H9 (cell line): Measurements from ENCODE around the gene MBTPS1. TPM values are rescaled to one million over a fixed set of nuclear protein-coding genes. Genes with fewer than 3 reads are reported as not detected.

ENCODE experiments used
- DNase-seq: peaks from one replicate; pipeline ENCODE4 v3.0.0-alpha.2; 2017
- H2AFZ ChIP-seq: one replicate; pipeline ENCODE4 v1.6.1; 2013; ENCODE audit warnings: mild to moderate bottlenecking, low read length, control low read depth, moderate library complexity
- H2AK5ac ChIP-seq: 2 replicates; pipeline ENCODE4 v1.6.1; 2013; ENCODE audit warnings: low read length, control low read depth, mixed read lengths; ENCODE audit not compliant: insufficient read length
- H2BK120ac ChIP-seq: one replicate; pipeline ENCODE4 v1.6.1; 2013; ENCODE audit warnings: low read depth, mild to moderate bottlenecking, low read length, control low read depth, inconsistent platforms; ENCODE audit not compliant: poor library complexity, severe bottlenecking
- H2BK12ac ChIP-seq: 2 replicates; pipeline ENCODE4 v1.6.1; 2013; ENCODE audit warnings: low read length, control low read depth, mixed read lengths, low read depth; ENCODE audit not compliant: insufficient read length
- H2BK15ac ChIP-seq: 2 replicates; pipeline ENCODE4 v1.6.1; 2013; ENCODE audit warnings: low read depth, low read length, control low read depth
- H2BK20ac ChIP-seq: one replicate; pipeline ENCODE4 v1.6.1; 2013; ENCODE audit warnings: low read depth, mild to moderate bottlenecking, low read length, control low read depth, inconsistent platforms; ENCODE audit not compliant: poor library complexity, severe bottlenecking
- H2BK5ac ChIP-seq: 2 replicates; pipeline ENCODE4 v1.6.1; 2013; ENCODE audit warnings: low read length, control low read depth, mixed read lengths; ENCODE audit not compliant: insufficient read length
- H3K14ac ChIP-seq: 2 replicates; pipeline ENCODE4 v1.6.1; 2013; ENCODE audit warnings: low read length, control low read depth; ENCODE audit not compliant: insufficient read depth
- H3K18ac ChIP-seq: 2 replicates; pipeline ENCODE4 v1.6.1; 2013; ENCODE audit warnings: low read depth, mild to moderate bottlenecking, mixed read lengths, low read length, control low read depth; ENCODE audit not compliant: insufficient read length
- H3K23ac ChIP-seq: 2 replicates; pipeline ENCODE4 v1.6.1; 2013; ENCODE audit warnings: low read length, control low read depth, mixed read lengths, low read depth; ENCODE audit not compliant: insufficient read length
- H3K23me2 ChIP-seq: 2 replicates; pipeline ENCODE4 v1.6.1; 2013; ENCODE audit warnings: low read depth, mild to moderate bottlenecking, mixed read lengths, low read length, control low read depth; ENCODE audit not compliant: insufficient read length, poor library complexity, severe bottlenecking
- H3K27ac ChIP-seq: 2 replicates; pipeline ENCODE4 v1.5.1; 2013; ENCODE audit warnings: low read length, control low read depth, mixed read lengths, low read depth; ENCODE audit not compliant: insufficient read length
- H3K27me3 ChIP-seq: 2 replicates; pipeline ENCODE4 v1.6.1; 2013; ENCODE audit warnings: low read length, control low read depth, inconsistent platforms; ENCODE audit not compliant: insufficient read depth
- H3K4ac ChIP-seq: 2 replicates; pipeline ENCODE4 v1.6.1; 2013; ENCODE audit warnings: low read depth, mild to moderate bottlenecking, control low read depth, inconsistent platforms, low read length, moderate library complexity
- H3K4me1 ChIP-seq: 2 replicates; pipeline ENCODE4 v1.6.1; 2013; ENCODE audit warnings: low read length, control low read depth, inconsistent platforms; ENCODE audit not compliant: insufficient read depth
- H3K4me2 ChIP-seq: 2 replicates; pipeline ENCODE4 v1.6.1; 2013; ENCODE audit warnings: low read length, control low read depth, mixed read lengths; ENCODE audit not compliant: insufficient read length, insufficient read depth
- H3K56ac ChIP-seq: 2 replicates; pipeline ENCODE4 v1.6.1; 2013; ENCODE audit warnings: low read depth, mild to moderate bottlenecking, mixed read lengths, low read length, control low read depth; ENCODE audit not compliant: insufficient read length
- H3K79me1 ChIP-seq: 2 replicates; pipeline ENCODE4 v1.6.1; 2013; ENCODE audit warnings: low read depth, mild to moderate bottlenecking, moderate library complexity, low read length, control low read depth, inconsistent platforms; ENCODE audit not compliant: insufficient read depth, poor library complexity, severe bottlenecking
- H3K79me2 ChIP-seq: 2 replicates; pipeline ENCODE4 v1.6.1; 2013; ENCODE audit warnings: low read length, control low read depth, inconsistent platforms; ENCODE audit not compliant: insufficient read depth
- H3K9ac ChIP-seq: 2 replicates; pipeline ENCODE4 v1.6.1; 2013; ENCODE audit warnings: low read length, control low read depth, mixed read lengths; ENCODE audit not compliant: insufficient read length; ENCODE audit errors: extremely low read depth
- H3K9me3 ChIP-seq: one replicate; pipeline ENCODE4 v1.6.1; 2013; ENCODE audit warnings: low read depth, low read length, inconsistent platforms; ENCODE audit not compliant: control insufficient read depth
- H3T11ph ChIP-seq: one replicate; pipeline ENCODE4 v1.6.1; 2013; ENCODE audit warnings: mild to moderate bottlenecking, low read length, control low read depth, inconsistent platforms
- H4K20me1 ChIP-seq: one replicate; pipeline ENCODE4 v1.6.1; 2013; ENCODE audit not compliant: control insufficient read depth, insufficient read length, insufficient read depth
- H4K5ac ChIP-seq: 2 replicates; pipeline ENCODE4 v1.6.1; 2013; ENCODE audit warnings: low read depth, mild to moderate bottlenecking, mixed read lengths, low read length, control low read depth; ENCODE audit not compliant: insufficient read length
- H4K8ac ChIP-seq: replicated peaks from 2 replicates; pipeline ENCODE4 v1.6.1; 2013; ENCODE audit warnings: low read length, control low read depth, mixed read lengths, low read depth; ENCODE audit not compliant: insufficient read length
- H4K91ac ChIP-seq: 2 replicates; pipeline ENCODE4 v1.6.1; 2013; ENCODE audit warnings: low read depth, mild to moderate bottlenecking, moderate library complexity, mixed read lengths, low read length, control low read depth; ENCODE audit not compliant: insufficient read length
- H3K27ac Mint-ChIP-seq, 3 experiments: 2 replicates in 2 of 3; 3 replicates in 1 of 3; pipeline ENCODE4 v1.8.0; 2020 to 2021; ENCODE audit warnings: mixed read lengths in 3 of 3, mild to moderate bottlenecking in 1 of 3, moderate library complexity in 1 of 3
- H3K27me3 Mint-ChIP-seq: 2 replicates; pipeline ENCODE4 v1.8.0; 2021; ENCODE audit warnings: low read depth, mild to moderate bottlenecking, moderate library complexity, mixed read lengths
- H3K36me3 Mint-ChIP-seq, 3 experiments: 2 replicates in 2 of 3; 3 replicates in 1 of 3; pipeline ENCODE4 v1.8.0; 2020 to 2021; ENCODE audit warnings: low read depth in 3 of 3, mixed read lengths in 3 of 3; ENCODE audit not compliant: insufficient read depth in 1 of 3
- H3K4me1 Mint-ChIP-seq, 2 experiments: 2 replicates each; pipeline ENCODE4 v1.8.0; 2020; ENCODE audit warnings: mixed read lengths in 2 of 2
- H3K4me3 Mint-ChIP-seq, 2 experiments: 2 replicates in 1 of 2; 3 replicates in 1 of 2; pipeline ENCODE4 v1.8.0; 2020 to 2021; ENCODE audit warnings: mild to moderate bottlenecking in 2 of 2, mixed read lengths in 2 of 2, moderate library complexity in 1 of 2
- H3K9me3 Mint-ChIP-seq, 2 experiments: 2 replicates in 1 of 2; 3 replicates in 1 of 2; pipeline ENCODE4 v1.8.0; 2020; ENCODE audit warnings: mild to moderate bottlenecking in 2 of 2, mixed read lengths in 2 of 2, moderate library complexity in 1 of 2
- WGBS: extraction: QIAGEN DNeasy Blood & Tissue Kit; methylation state at CpG from one replicate; pipeline ENCODE4 v1.1.7; 2013; ENCODE audit warnings: missing lambda C conversion rate, low lambda C conversion rate, mixed read lengths; ENCODE audit not compliant: insufficient read length; ENCODE audit errors: extremely low coverage; 5-methylcytosine and 5-hydroxymethylcytosine counted together
- total RNA-seq: library from RNA; stranded (reverse); gene quantifications from 2 replicates; pipeline ENCODE4 v1.2.1, GENCODE V29; 2021
- TF ChIP-seq, protein P1 (sequence below): fragments of 200-600 bp; sonication (generic); conservative IDR thresholded peaks from 3 replicates; pipeline ENCODE4 v1.8.0; 2021; ENCODE audit warnings: antibody characterized with exemption, mild to moderate bottlenecking

MBTPS1 gene
- total RNA-seq, 1 experiment from 2014 or later = 48.7 TPM

GRCh38 chr16:84095466-84095865 lies 21.3 kb downstream of the MBTPS1 start:
- Histone ChIP-seq H2AFZ (no peak overlapping the region), H3K18ac (no peak overlapping the region), H3K56ac (no peak overlapping the region), H3K9ac (no peak overlapping the region), H3K9me3 (no peaks in the 10 kb centered on the region), H2BK20ac (no peak overlapping the region), H3K27me3 (no peaks in the 10 kb centered on the region), H3K23me2 (no peaks in the 10 kb centered on the region), H2BK15ac (no peak overlapping the region), H3K79me1 (peaks cover 2% of the 10 kb centered on the region), H3K4me2 (no peak overlapping the region), H3K23ac (no peak overlapping the region), H4K20me1 (peaks cover 2% of the 10 kb centered on the region), H3K79me2 (no peaks in the 10 kb centered on the region), H4K5ac (no peak overlapping the region), H2BK12ac (no peak overlapping the region), H3K4me1 (no peaks in the 10 kb centered on the region), H2BK120ac (no peak overlapping the region), H4K91ac (no peak overlapping the region), H3T11ph (no peak overlapping the region), H3K4ac (no peak overlapping the region), H3K27ac (no peak overlapping the region), H4K8ac (no peak overlapping the region), H2BK5ac (no peak overlapping the region), H3K14ac (no peak overlapping the region), H2AK5ac (no peak overlapping the region)
- Mint-ChIP-seq H3K4me1 (no peaks in the 10 kb centered on the region), H3K9me3 (no peaks in the 10 kb centered on the region), H3K27ac (peak overlapping the region in 1 of 3 experiments; percentile 57; a peak in 1 of 7 replicates), H3K27me3 (no peaks in the 10 kb centered on the region), H3K4me3 (no peak overlapping the region), H3K36me3 (peaks cover 13 to 72% (median 61%) of the 10 kb centered on the region in 3 experiments; a peak in 6 of 7 replicates)
- DNase-seq = no peak
- no CpG with 5 or more reads among the region's 14 CpGs for WGBS
- TF ChIP-seq, protein P1, sequence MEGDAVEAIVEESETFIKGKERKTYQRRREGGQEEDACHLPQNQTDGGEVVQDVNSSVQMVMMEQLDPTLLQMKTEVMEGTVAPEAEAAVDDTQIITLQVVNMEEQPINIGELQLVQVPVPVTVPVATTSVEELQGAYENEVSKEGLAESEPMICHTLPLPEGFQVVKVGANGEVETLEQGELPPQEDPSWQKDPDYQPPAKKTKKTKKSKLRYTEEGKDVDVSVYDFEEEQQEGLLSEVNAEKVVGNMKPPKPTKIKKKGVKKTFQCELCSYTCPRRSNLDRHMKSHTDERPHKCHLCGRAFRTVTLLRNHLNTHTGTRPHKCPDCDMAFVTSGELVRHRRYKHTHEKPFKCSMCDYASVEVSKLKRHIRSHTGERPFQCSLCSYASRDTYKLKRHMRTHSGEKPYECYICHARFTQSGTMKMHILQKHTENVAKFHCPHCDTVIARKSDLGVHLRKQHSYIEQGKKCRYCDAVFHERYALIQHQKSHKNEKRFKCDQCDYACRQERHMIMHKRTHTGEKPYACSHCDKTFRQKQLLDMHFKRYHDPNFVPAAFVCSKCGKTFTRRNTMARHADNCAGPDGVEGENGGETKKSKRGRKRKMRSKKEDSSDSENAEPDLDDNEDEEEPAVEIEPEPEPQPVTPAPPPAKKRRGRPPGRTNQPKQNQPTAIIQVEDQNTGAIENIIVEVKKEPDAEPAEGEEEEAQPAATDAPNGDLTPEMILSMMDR = no peak
